GM12878 (cell line): ENCODE measurements around the gene ID4. TPM values are rescaled to one million over a fixed set of nuclear protein-coding genes. Genes with fewer than 3 reads are reported as not detected.
A peak's percentile ranks its signal among the peaks of the same experiment; 100 is the strongest.

Experiments used
- ATAC-seq: fragments of 200-7000 bp; cut with Tn5 transposase; 3 replicates; pipeline ENCODE4 v1.9.1; 2020; ENCODE audit warnings: mild to moderate bottlenecking, moderate library complexity
- BruUV-seq: library from RNA; stranded (reverse); fragments of 400-500 nt; replicated peaks from 2 replicates; lab custom pipeline; 2021; lab: Mats Ljungman, UMichigan
- CTCF ChIA-PET: fragments of 300-600 bp; sonication (Branson Sonifier 250); formaldehyde crosslinking; extraction: SDS; loops from one replicate; lab custom pipeline; 2021; ENCODE audit warnings: inconsistent platforms; lab: Yijun Ruan, JAX
- POLR2A ChIA-PET: fragments of 350-600 bp; formaldehyde crosslinking; extraction: SDS; loops from one replicate; lab custom pipeline; 2021; ENCODE audit warnings: inconsistent platforms; lab: Charles Lee
- RAD21 ChIA-PET: fragments of 300-600 bp; sonication (Branson Sonifier 250); formaldehyde crosslinking; loops from one replicate; lab custom pipeline; 2023; ENCODE audit warnings: antibody characterized with exemption; ENCODE audit not compliant: unreplicated experiment; lab: Charles Lee
- SMC1A ChIA-PET: fragments of 300-600 bp; sonication (Branson Sonifier 250); formaldehyde crosslinking; loops from one replicate; lab custom pipeline; 2023; ENCODE audit not compliant: unreplicated experiment, uncharacterized antibody; lab: Charles Lee
- DNase-seq: peaks from one replicate; pipeline ENCODE4 v3.0.0-alpha.2; 2011; ENCODE audit warnings: low read depth, low spot score
- FAIRE-seq: peaks from 3 replicates; lab custom pipeline; 2011; peaks lifted over from hg19 to GRCh38; lab: Jason Lieb, UNC
- H2AFZ ChIP-seq: 2 replicates; pipeline ENCODE4 v1.6.0; 2011; ENCODE audit warnings: low read depth, low read length, control low read depth; ENCODE audit not compliant: control insufficient read depth
- H3K27ac ChIP-seq: 2 replicates; pipeline ENCODE4 v1.5.1; 2011; ENCODE audit warnings: control low read depth; ENCODE audit not compliant: control insufficient read depth, insufficient read depth
- H3K27me3 ChIP-seq, 2 experiments: replicated peaks in 1 of 2; 2 replicates each; pipeline versions ENCODE4 v1.6.0 to v1.6.1; 2011; ENCODE audit warnings: low read length in 1 of 2; ENCODE audit not compliant: control insufficient read depth in 2 of 2, insufficient read depth in 2 of 2
- H3K36me3 ChIP-seq, 2 experiments: 2 replicates each; pipeline ENCODE4 v1.5.1; 2011; ENCODE audit warnings: low read length in 1 of 2; ENCODE audit not compliant: control insufficient read depth in 2 of 2, insufficient read depth in 2 of 2
- H3K4me1 ChIP-seq: 2 replicates; pipeline ENCODE4 v1.6.1; 2011; ENCODE audit warnings: mild to moderate bottlenecking, low read length, moderate library complexity, mixed read lengths; ENCODE audit not compliant: control insufficient read depth, insufficient read depth
- H3K4me2 ChIP-seq: 2 replicates; pipeline ENCODE4 v1.6.0; 2011; ENCODE audit warnings: control low read depth; ENCODE audit not compliant: control insufficient read depth, insufficient read depth
- H3K4me3 ChIP-seq: fragments of 200-600 bp; sonication (generic); 2 replicates; pipeline ENCODE4 v1.5.1; 2016
- H3K79me2 ChIP-seq: 2 replicates; pipeline ENCODE4 v1.6.0; 2011; ENCODE audit warnings: low read length; ENCODE audit not compliant: control insufficient read depth, insufficient read depth
- H3K9ac ChIP-seq: 2 replicates; pipeline ENCODE4 v1.8.0; 2011; ENCODE audit warnings: low read length, control low read depth, mixed read lengths; ENCODE audit not compliant: control insufficient read depth, insufficient read depth
- H3K9me3 ChIP-seq: replicated peaks from 3 replicates; pipeline ENCODE4 v1.5.1; 2011; ENCODE audit warnings: mild to moderate bottlenecking, low read length; ENCODE audit not compliant: control insufficient read depth, insufficient read depth
- H4K20me1 ChIP-seq: 2 replicates; pipeline ENCODE4 v1.6.0; 2011; ENCODE audit not compliant: control insufficient read depth, insufficient read depth
- CBX3 ChIP-seq: fragments of 200-600 bp; sonication (generic); IDR thresholded peaks from 2 replicates; pipeline ENCODE4 v1.6.1; 2016; ENCODE audit warnings: low read depth, borderline replicate concordance
- CBX5 ChIP-seq: sonication (generic); IDR thresholded peaks from 2 replicates; pipeline ENCODE4 v1.6.1; 2016; ENCODE audit warnings: low read depth, moderate library complexity, mild to moderate bottlenecking, inconsistent platforms
- CEBPB ChIP-seq, 2 experiments: fragments of 150-350 bp in 1 of 2; IDR thresholded peaks; 2 replicates each; pipeline ENCODE4 v1.6.1; 2012 to 2014; ENCODE audit warnings: low read depth in 2 of 2, low read length in 2 of 2, borderline replicate concordance in 1 of 2, inconsistent platforms in 1 of 2
- CTCF ChIP-seq, 3 experiments: IDR thresholded peaks in 2 of 3; conservative IDR thresholded peaks in 1 of 3; 2 replicates each; pipeline ENCODE4 v1.5.1; 2011; ENCODE audit warnings: low read depth in 3 of 3, low read length in 3 of 3, mild to moderate bottlenecking in 3 of 3, control low read depth in 2 of 3, moderate library complexity in 2 of 3, inconsistent platforms in 1 of 3, mixed read lengths in 1 of 3; ENCODE audit not compliant: control insufficient read depth in 2 of 3, insufficient read depth in 1 of 3; ENCODE audit errors: extremely low read depth in 1 of 3
- ESRRA ChIP-seq: IDR thresholded peaks from 2 replicates; pipeline ENCODE4 v1.6.1; 2012; ENCODE audit warnings: mild to moderate bottlenecking, low read length, improper control_type of control experiment
- ETV6 ChIP-seq, 2 experiments: fragments of 450-650 bp in 1 of 2; IDR thresholded peaks in 1 of 2; conservative IDR thresholded peaks in 1 of 2; 2 replicates each; pipeline ENCODE4 v1.6.1; 2014; ENCODE audit warnings: antibody characterized with exemption in 1 of 2, borderline replicate concordance in 1 of 2, low read depth in 1 of 2, mild to moderate bottlenecking in 1 of 2, moderate library complexity in 1 of 2
- KLF5 ChIP-seq: fragments of 450-650 bp; IDR thresholded peaks from 2 replicates; pipeline ENCODE4 v1.6.1; 2014; ENCODE audit warnings: mild to moderate bottlenecking; ENCODE audit not compliant: partially characterized antibody
- NRF1 ChIP-seq: conservative IDR thresholded peaks from 2 replicates; pipeline ENCODE4 v1.6.1; 2011; ENCODE audit warnings: mild to moderate bottlenecking, low read depth, low read length, improper control_type of control experiment
- PAX5 ChIP-seq: IDR thresholded peaks from 2 replicates; pipeline ENCODE4 v1.6.1; 2011; ENCODE audit warnings: low read depth, low read length, borderline replicate concordance
- RAD21 ChIP-seq: IDR thresholded peaks from 2 replicates; pipeline ENCODE4 v1.6.1; 2011; ENCODE audit warnings: mild to moderate bottlenecking, low read depth, low read length, moderate library complexity; ENCODE audit not compliant: insufficient read depth
- SREBF1 ChIP-seq: IDR thresholded peaks from 2 replicates; pipeline ENCODE4 v1.6.1; 2012; ENCODE audit warnings: mild to moderate bottlenecking, low read length
- TARDBP ChIP-seq: IDR thresholded peaks from 2 replicates; pipeline ENCODE4 v1.6.1; 2016; ENCODE audit warnings: borderline replicate concordance
- ZBTB40 ChIP-seq: fragments of 450-650 bp; IDR thresholded peaks from 2 replicates; pipeline ENCODE4 v1.6.1; 2016; ENCODE audit warnings: mild to moderate bottlenecking, moderate library complexity, borderline replicate concordance
- WGBS: methylation state at CpG from one replicate; pipeline ENCODE4 v1.1.6; 2016; ENCODE audit warnings: low lambda C conversion rate; ENCODE audit not compliant: insufficient replicate concordance, insufficient coverage; ENCODE audit errors: missing lambda C conversion rate; 5-methylcytosine and 5-hydroxymethylcytosine counted together
- in situ Hi-C: fragments of 300-500 bp; cut with MboI; formaldehyde crosslinking; loops from 9 replicates; pipeline ENCODE4 v1.14.3; 2018; ENCODE audit warnings: mixed read lengths
- intact Hi-C: fragments of 100-400 bp; cut with micrococcal nuclease; formaldehyde crosslinking; loops from one replicate; pipeline ENCODE4 v1.14.2; 2022; ENCODE audit not compliant: unreplicated experiment
- polyA plus RNA-seq, 11 experiments: library from polyadenylated mRNA; depleted of rRNA in 4 of 11; unstranded in 6 of 11; stranded (reverse) in 5 of 11; fragments of >200 nt; fragmentation: Nextera tagmentation in 4 of 11; fragmentation: Illumina TruSeq in 1 of 11; extraction: Ambion mirVana in 4 of 11; extraction: Trizol in 1 of 11; gene quantifications; 1 replicate in 1 of 11; 2 replicates in 10 of 11; pipeline versions ENCODE4 v1.2.1 to v1.2.3, GENCODE V29; 2011 to 2016; ENCODE audit warnings: inconsistent platforms in 2 of 11, missing spikeins in 2 of 11, low read depth in 1 of 11
- total RNA-seq, 4 experiments: library from RNA; depleted of rRNA in 3 of 4; stranded (reverse); fragments of >200 nt in 3 of 4; fragmentation: Illumina TruSeq in 1 of 4; extraction: Trizol in 1 of 4; gene quantifications; 2 replicates each; pipeline versions ENCODE4 v1.2.1 to v1.2.3, GENCODE V29; 2013 to 2021

ID4 gene
- total and polyA plus RNA-seq, 10 of the 15 experiments (the other 5 are each of a cell fraction or from before 2014, with no cell fraction given), result 0.09 TPM; not detected in 9

DNA sequence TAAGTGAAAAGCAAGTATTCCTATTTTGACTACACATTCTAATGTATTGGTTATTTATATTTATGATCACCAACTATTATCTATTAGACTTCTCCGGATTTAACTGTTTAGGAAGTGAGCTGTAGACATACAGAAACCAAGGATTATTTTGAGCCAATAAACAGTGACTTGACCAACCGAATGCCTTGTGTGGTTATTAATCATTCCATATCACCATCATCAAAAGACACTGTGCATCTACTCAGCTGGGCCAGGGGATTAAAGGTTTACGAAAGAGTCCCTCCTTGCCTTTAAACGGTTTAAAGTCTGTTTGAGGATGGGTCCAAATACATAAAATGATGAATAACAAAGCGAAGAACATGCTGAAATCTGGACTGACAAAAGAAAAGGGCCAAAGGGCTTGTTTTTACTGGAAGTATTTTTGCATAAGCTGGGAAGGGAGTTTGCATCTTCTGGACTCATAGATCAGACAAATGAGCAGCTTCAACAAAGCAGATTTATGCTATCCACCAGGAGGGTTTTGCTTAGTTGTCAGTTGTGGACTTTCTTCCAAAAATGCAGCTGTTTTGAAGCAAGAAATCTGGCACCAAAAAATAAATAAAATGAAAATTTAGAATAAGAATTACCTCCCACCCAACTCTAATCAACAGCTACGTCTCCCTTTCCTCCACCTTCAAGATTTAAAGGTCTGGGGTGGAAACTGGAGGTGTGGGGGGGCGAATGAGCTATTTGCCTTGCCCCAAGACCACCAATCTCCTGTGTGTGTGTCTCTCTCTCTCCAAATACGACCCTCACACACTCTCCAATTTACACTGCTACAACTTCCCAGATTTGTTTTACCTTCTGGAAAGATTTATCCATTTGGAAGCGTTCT lies 33.6 kb upstream of the ID4 start:
- no peak overlapping the region for H3K27ac ChIP-seq
- POLR2A ChIA-PET, result no interaction called here
- H4K20me1 ChIP-seq, result no peaks in the 10 kb centered on the region
- CTCF ChIA-PET, result no interaction called here
- WGBS, result 28% methylated on average over 9 of the region's 9 CpGs
- intact Hi-C loops, result no loop called here
- H3K27me3 ChIP-seq, result no peaks in the 10 kb centered on the region; a peak in 1 of 4 replicates
- TF ChIP-seq RAD21 (no peak), NRF1 (no peak), ZBTB40 (no peak), SREBF1 (no peak), ESRRA (no peak), CBX3 (no peak), TARDBP (no peak), CBX5 (no peak), CTCF (IDR thresholded peaks at IDR 0.05 in 2 of 3, conservative IDR thresholded peaks at IDR 0.05 in 1 of 3; ENCODE audit: control insufficient read depth in 2 of 3, extremely low read depth in 1 of 3, insufficient read depth in 1 of 3, low read depth in 3 of 3, low read length in 3 of 3) (no peak), ETV6 (conservative IDR thresholded peaks at IDR 0.05 in 1 of 2, IDR thresholded peaks at IDR 0.05 in 1 of 2; ENCODE audit: borderline replicate concordance in 1 of 2, low read depth in 1 of 2) (no peak), PAX5 (no peak), CEBPB (IDR thresholded peaks at IDR 0.05; ENCODE audit: borderline replicate concordance in 1 of 2, low read depth in 2 of 2, low read length in 2 of 2) (no peak), KLF5 (no peak)
- H3K9ac ChIP-seq, result no peak overlapping the region
- DNase-seq (no peak), FAIRE-seq (no peak), ATAC-seq (no peak)
- SMC1A ChIA-PET, result no interaction called here
- no peaks in the 10 kb centered on the region for H3K9me3 ChIP-seq
- no peaks in the 10 kb centered on the region for H3K79me2 ChIP-seq
- H3K4me1 ChIP-seq, result no peaks in the 10 kb centered on the region
- no peak overlapping the region for H3K4me3 ChIP-seq
- H3K36me3 ChIP-seq, result no peaks in the 10 kb centered on the region
- no peak overlapping the region for H2AFZ ChIP-seq
- in situ Hi-C loops, result no loop called here
- H3K4me2 ChIP-seq, result peak overlapping the region; percentile 31; the same call in 1 of the 2 replicates
- BruUV-seq, result no TSS peak
- RAD21 ChIA-PET, result no interaction called here
